HG03575 (cell line): ENCODE measurements around the gene NUP50.

Experiments
- ATAC-seq: cut with Tn5 transposase; IDR thresholded peaks from one replicate; pipeline ENCODE4 v1.9.1; 2021; ENCODE audit not compliant: unreplicated experiment, insufficient number of reproducible peaks, low FRiP score; ENCODE audit errors: extremely low read depth

The NUP50 gene

GRCh38 chr22:45223304-45224117, 59.8 kb downstream of the NUP50 start:
- ATAC-seq = no peak

GRCh38 chr22:45224331-45224730, 60.6 kb downstream of the NUP50 start:
- no peak for ATAC-seq

- no peak for ATAC-seq
These were observed 61.4 kb downstream of the NUP50 start for GRCh38 chr22:45224988-45225731.

GRCh38 chr22:45225732-45226502, 62.2 kb downstream of the NUP50 start:
- no peak for ATAC-seq

- ATAC-seq = no peak
These were observed 62.9 kb downstream of the NUP50 start for GRCh38 chr22:45226503-45227186.

- ATAC-seq = no peak
These were observed 64.1 kb downstream of the NUP50 start for GRCh38 chr22:45227645-45228400.

GRCh38 chr22:45228401-45228754, 64.7 kb downstream of the NUP50 start:
- ATAC-seq = no peak

- ATAC-seq = no peak
These were observed 65.5 kb downstream of the NUP50 start for GRCh38 chr22:45229181-45229580.

- ATAC-seq = no peak
These were observed 66.4 kb downstream of the NUP50 start for GRCh38 chr22:45230026-45230721.

- ATAC-seq = no peak
These were observed 67.6 kb downstream of the NUP50 start for GRCh38 chr22:45231293-45231692.

GRCh38 chr22:45233386-45233785, 69.7 kb downstream of the NUP50 start:
- ATAC-seq = no peak

- ATAC-seq = no peak
These were observed 70.1 kb downstream of the NUP50 start for GRCh38 chr22:45233827-45234226.

- ATAC-seq = no peak
These were observed 71.5 kb downstream of the NUP50 start for GRCh38 chr22:45235101-45235777.

GRCh38 chr22:45235851-45236342, 72.2 kb downstream of the NUP50 start:
- no peak for ATAC-seq

- no peak for ATAC-seq
These were observed 73.6 kb downstream of the NUP50 start for GRCh38 chr22:45237065-45237990.
